Liver (tissue), 9 donors: ENCODE results near the gene OLFML2B. TPM values are rescaled to one million over a fixed set of nuclear protein-coding genes. Genes with fewer than 3 reads are reported as not detected.

Source experiments
- DNase-seq: peaks from one replicate; pipeline ENCODE4 v3.0.0-alpha.2; 2017; ENCODE audit warnings: low spot score
- H3K27ac ChIP-seq, 2 donors: one replicate each; pipeline ENCODE4 v1.7.0; 2013; ENCODE audit warnings: inconsistent platforms in 2 of 2, low read length in 2 of 2, control low read depth in 1 of 2, low read depth in 1 of 2, mild to moderate bottlenecking in 1 of 2
- H3K27me3 ChIP-seq, 4 donors: one replicate each; pipeline versions ENCODE4 v1.6.1 to v1.7.0; 2013; ENCODE audit warnings: low read length in 3 of 4, inconsistent platforms in 1 of 4, mild to moderate bottlenecking in 1 of 4, moderate library complexity in 1 of 4; ENCODE audit not compliant: control insufficient read depth in 4 of 4, insufficient read depth in 4 of 4
- H3K36me3 ChIP-seq, 4 donors: one replicate each; pipeline versions ENCODE4 v1.6.1 to v1.7.0; 2013; ENCODE audit warnings: low read length in 3 of 4, mild to moderate bottlenecking in 3 of 4, low read depth in 1 of 4, moderate library complexity in 1 of 4; ENCODE audit not compliant: control insufficient read depth in 4 of 4, insufficient read depth in 3 of 4
- H3K4me1 ChIP-seq, 4 donors: one replicate each; pipeline versions ENCODE4 v1.6.1 to v1.7.0; 2013; ENCODE audit warnings: low read length in 3 of 4, mild to moderate bottlenecking in 3 of 4, moderate library complexity in 1 of 4; ENCODE audit not compliant: control insufficient read depth in 4 of 4, insufficient read depth in 4 of 4
- H3K4me3 ChIP-seq, 3 donors: one replicate each; pipeline versions ENCODE4 v1.6.1 to v1.7.0; 2013; ENCODE audit warnings: low read length in 3 of 3, control low read depth in 1 of 3, low read depth in 1 of 3, mild to moderate bottlenecking in 1 of 3
- H3K9ac ChIP-seq, 2 donors: one replicate each; pipeline ENCODE4 v1.7.0; 2013; ENCODE audit warnings: low read length in 2 of 2, mild to moderate bottlenecking in 2 of 2, moderate library complexity in 2 of 2, control low read depth in 1 of 2, low read depth in 1 of 2
- H3K9me3 ChIP-seq, 4 donors: one replicate each; pipeline versions ENCODE4 v1.6.1 to v1.7.0; 2013; ENCODE audit warnings: low read length in 3 of 4; ENCODE audit not compliant: control insufficient read depth in 4 of 4
- EGR1 ChIP-seq, 2 donors: IDR thresholded peaks; 2 replicates each; pipeline ENCODE4 v1.6.1; 2016 to 2018; ENCODE audit warnings: antibody characterized with exemption in 2 of 2, low read depth in 2 of 2
- FOXA1 ChIP-seq: IDR thresholded peaks from 2 replicates; pipeline ENCODE4 v1.6.1; 2016; ENCODE audit warnings: antibody characterized with exemption
- FOXA2 ChIP-seq: IDR thresholded peaks from 2 replicates; pipeline ENCODE4 v1.6.1; 2016; ENCODE audit warnings: antibody characterized with exemption
- GABPA ChIP-seq, 2 donors: IDR thresholded peaks in 1 of 2; conservative IDR thresholded peaks in 1 of 2; 2 replicates each; pipeline ENCODE4 v1.6.1; 2016; ENCODE audit warnings: antibody characterized with exemption in 2 of 2, mild to moderate bottlenecking in 1 of 2, moderate library complexity in 1 of 2
- HNF4A ChIP-seq, 2 donors: conservative IDR thresholded peaks; 2 replicates each; pipeline ENCODE4 v1.6.1; 2016; ENCODE audit warnings: antibody characterized with exemption in 2 of 2, mild to moderate bottlenecking in 2 of 2
- HNF4G ChIP-seq: IDR thresholded peaks from 2 replicates; pipeline ENCODE4 v1.6.1; 2016; ENCODE audit warnings: antibody characterized with exemption
- NR2F2 ChIP-seq: IDR thresholded peaks from 2 replicates; pipeline ENCODE4 v1.6.1; 2016; ENCODE audit warnings: antibody characterized with exemption
- RAD21 ChIP-seq, 2 donors: IDR thresholded peaks; 2 replicates each; pipeline ENCODE4 v1.6.1; 2016; ENCODE audit warnings: antibody characterized with exemption in 2 of 2, mild to moderate bottlenecking in 2 of 2
- RXRA ChIP-seq, 2 donors: IDR thresholded peaks; 2 replicates each; pipeline ENCODE4 v1.6.1; 2017 to 2018; ENCODE audit warnings: antibody characterized with exemption in 2 of 2, mild to moderate bottlenecking in 1 of 2
- SP1 ChIP-seq: IDR thresholded peaks from 2 replicates; pipeline ENCODE4 v1.6.1; 2018; ENCODE audit warnings: antibody characterized with exemption, mild to moderate bottlenecking
- TAF1 ChIP-seq: conservative IDR thresholded peaks from 2 replicates; pipeline ENCODE4 v1.6.1; 2016; ENCODE audit warnings: antibody characterized with exemption, mild to moderate bottlenecking
- YY1 ChIP-seq: IDR thresholded peaks from 2 replicates; pipeline ENCODE4 v1.6.1; 2016; ENCODE audit warnings: antibody characterized with exemption, mild to moderate bottlenecking
- WGBS: extraction: QIAGEN DNeasy Blood & Tissue Kit; methylation state at CpG from one replicate; pipeline ENCODE4 v1.1.7; 2013; 5-methylcytosine and 5-hydroxymethylcytosine counted together
- polyA plus RNA-seq, 2 donors: library from polyadenylated mRNA; stranded (reverse) in 1 of 2; unstranded in 1 of 2; fragments of 200-250 nt in 1 of 2; fragments of >200 nt in 1 of 2; fragmentation: Nextera tagmentation in 1 of 2; extraction: Ambion mirVana in 1 of 2; gene quantifications; one replicate each; pipeline versions ENCODE4 v1.2.1 to v1.2.3, GENCODE V29; 2013 to 2015
- total RNA-seq, 2 donors: library from RNA; depleted of rRNA; stranded (reverse); fragments of >200 nt; gene quantifications; one replicate each; pipeline ENCODE4 v1.2.3, GENCODE V29; 2014
- TF ChIP-seq, protein P1 (sequence below): IDR thresholded peaks from 2 replicates; pipeline ENCODE4 v1.6.1; 2016; ENCODE audit warnings: antibody characterized with exemption
- TF ChIP-seq, protein P2 (sequence below): IDR thresholded peaks from 2 replicates; pipeline ENCODE4 v1.6.1; 2016; ENCODE audit warnings: antibody characterized with exemption, mild to moderate bottlenecking
- TF ChIP-seq, protein P3 (sequence below): IDR thresholded peaks from 2 replicates; pipeline ENCODE4 v1.6.1; 2016; ENCODE audit warnings: antibody characterized with exemption
- TF ChIP-seq, protein P4 (sequence below): IDR thresholded peaks from 2 replicates; pipeline ENCODE4 v1.6.1; 2016; ENCODE audit warnings: antibody characterized with exemption
- TF ChIP-seq, protein P5 (sequence below): fragments of 150-350 bp; IDR thresholded peaks from 2 replicates; pipeline ENCODE4 v1.5.1; 2017; ENCODE audit warnings: improper control_type of control experiment, low read depth, low read length; ENCODE audit not compliant: missing input control
- donor health status: healthy.
- donor health status: healthy.
- donor health status: healthy.
- donor health status: healthy.
- donor health status: healthy.

The OLFML2B gene
- total and polyA plus RNA-seq, 4 donors, result 0.54 to 0.84 (median 0.74) TPM

DNA sequence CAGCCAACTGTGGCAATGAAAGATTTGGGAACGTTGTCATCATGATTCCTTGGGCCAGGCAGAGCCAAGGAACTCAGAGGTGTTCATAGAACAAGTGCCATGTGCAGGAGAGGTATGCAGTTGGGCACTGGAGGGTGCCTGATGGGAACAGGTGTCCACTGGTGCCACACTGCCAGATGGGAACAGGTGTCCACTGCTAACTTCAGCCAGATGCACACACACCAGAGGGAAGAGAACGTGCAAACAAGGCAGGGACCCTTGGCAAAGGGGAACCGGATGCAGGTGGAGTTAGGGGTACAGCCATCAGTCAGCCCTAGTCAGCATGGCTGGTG, 13.5 kb downstream of the OLFML2B start:
- Histone ChIP-seq H3K4me3 (no peak overlapping the region), H3K9me3 (peaks cover 0 to 4% (median 0%) of the 10 kb centered on the region in 4 donors), H3K36me3 (no peaks in the 10 kb centered on the region), H3K4me1 (no peaks in the 10 kb centered on the region), H3K27ac (no peak overlapping the region), H3K9ac (no peak overlapping the region), H3K27me3 (no peaks in the 10 kb centered on the region)
- no peak for DNase-seq
- no peak for TF ChIP-seq TAF1
- TF ChIP-seq GABPA (IDR thresholded peaks at IDR 0.05 in 1 of 2, conservative IDR thresholded peaks at IDR 0.05 in 1 of 2), result no peak
- TF ChIP-seq HNF4G, result no peak
- no peak for TF ChIP-seq RXRA (IDR thresholded peaks at IDR 0.05)
- TF ChIP-seq EGR1 (IDR thresholded peaks at IDR 0.05; ENCODE audit: low read depth in 2 of 2), result no peak
- TF ChIP-seq, protein P1, sequence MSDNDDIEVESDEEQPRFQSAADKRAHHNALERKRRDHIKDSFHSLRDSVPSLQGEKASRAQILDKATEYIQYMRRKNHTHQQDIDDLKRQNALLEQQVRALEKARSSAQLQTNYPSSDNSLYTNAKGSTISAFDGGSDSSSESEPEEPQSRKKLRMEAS, result no peak
- 84% methylated on average over 3 of the region's 3 CpGs for WGBS

DNA sequence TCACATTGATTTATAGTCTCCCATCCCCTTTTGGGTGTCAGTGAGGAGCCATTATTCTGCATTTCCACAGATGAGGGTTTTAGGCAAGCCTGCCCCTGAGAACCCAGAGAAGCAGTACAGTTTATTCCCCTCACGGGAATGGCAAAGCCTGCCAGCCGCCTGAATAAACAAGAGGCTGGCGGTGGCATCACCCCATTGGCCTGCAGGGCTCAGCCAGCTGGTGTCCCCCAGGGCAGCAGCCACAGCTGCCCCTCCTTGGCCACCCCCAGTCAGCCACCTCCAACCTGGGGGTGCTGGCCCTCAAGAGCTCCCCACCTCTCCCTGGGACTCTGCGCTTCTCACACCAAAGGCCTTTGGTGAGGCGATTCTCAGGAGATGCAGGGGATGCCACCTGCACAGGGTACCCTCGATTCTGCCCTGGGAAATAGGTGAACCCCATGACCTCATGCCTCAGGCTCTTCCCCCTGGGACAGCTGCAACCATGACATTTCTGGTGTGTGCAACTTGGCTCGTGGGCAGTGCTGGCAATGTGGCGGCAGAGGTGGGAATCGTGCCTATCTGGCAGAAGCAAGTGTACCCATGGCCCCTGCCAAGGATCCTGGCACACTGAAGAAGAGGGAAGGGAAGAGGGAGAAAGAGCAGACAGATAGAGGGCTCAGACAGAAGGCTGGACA, 14.0 kb downstream of the OLFML2B start:
- no peak for DNase-seq

More for the DNA sequence above, 14.0 kb downstream of the OLFML2B start:
- Histone ChIP-seq H3K4me3 (no peak overlapping the region), H3K9me3 (peaks cover 0 to 4% (median 0%) of the 10 kb centered on the region in 4 donors), H3K36me3 (no peaks in the 10 kb centered on the region), H3K9ac (no peak overlapping the region), H3K27me3 (no peaks in the 10 kb centered on the region), H3K27ac (no peak overlapping the region), H3K4me1 (no peaks in the 10 kb centered on the region)
- TF ChIP-seq GABPA (IDR thresholded peaks at IDR 0.05 in 1 of 2, conservative IDR thresholded peaks at IDR 0.05 in 1 of 2), result no peak
- TF ChIP-seq YY1, result no peak
- TF ChIP-seq, protein P2, sequence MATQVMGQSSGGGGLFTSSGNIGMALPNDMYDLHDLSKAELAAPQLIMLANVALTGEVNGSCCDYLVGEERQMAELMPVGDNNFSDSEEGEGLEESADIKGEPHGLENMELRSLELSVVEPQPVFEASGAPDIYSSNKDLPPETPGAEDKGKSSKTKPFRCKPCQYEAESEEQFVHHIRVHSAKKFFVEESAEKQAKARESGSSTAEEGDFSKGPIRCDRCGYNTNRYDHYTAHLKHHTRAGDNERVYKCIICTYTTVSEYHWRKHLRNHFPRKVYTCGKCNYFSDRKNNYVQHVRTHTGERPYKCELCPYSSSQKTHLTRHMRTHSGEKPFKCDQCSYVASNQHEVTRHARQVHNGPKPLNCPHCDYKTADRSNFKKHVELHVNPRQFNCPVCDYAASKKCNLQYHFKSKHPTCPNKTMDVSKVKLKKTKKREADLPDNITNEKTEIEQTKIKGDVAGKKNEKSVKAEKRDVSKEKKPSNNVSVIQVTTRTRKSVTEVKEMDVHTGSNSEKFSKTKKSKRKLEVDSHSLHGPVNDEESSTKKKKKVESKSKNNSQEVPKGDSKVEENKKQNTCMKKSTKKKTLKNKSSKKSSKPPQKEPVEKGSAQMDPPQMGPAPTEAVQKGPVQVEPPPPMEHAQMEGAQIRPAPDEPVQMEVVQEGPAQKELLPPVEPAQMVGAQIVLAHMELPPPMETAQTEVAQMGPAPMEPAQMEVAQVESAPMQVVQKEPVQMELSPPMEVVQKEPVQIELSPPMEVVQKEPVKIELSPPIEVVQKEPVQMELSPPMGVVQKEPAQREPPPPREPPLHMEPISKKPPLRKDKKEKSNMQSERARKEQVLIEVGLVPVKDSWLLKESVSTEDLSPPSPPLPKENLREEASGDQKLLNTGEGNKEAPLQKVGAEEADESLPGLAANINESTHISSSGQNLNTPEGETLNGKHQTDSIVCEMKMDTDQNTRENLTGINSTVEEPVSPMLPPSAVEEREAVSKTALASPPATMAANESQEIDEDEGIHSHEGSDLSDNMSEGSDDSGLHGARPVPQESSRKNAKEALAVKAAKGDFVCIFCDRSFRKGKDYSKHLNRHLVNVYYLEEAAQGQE, result no peak
- TF ChIP-seq RAD21 (IDR thresholded peaks at IDR 0.05), result no peak
- TF ChIP-seq FOXA2, result no peak
- TF ChIP-seq, protein P3, sequence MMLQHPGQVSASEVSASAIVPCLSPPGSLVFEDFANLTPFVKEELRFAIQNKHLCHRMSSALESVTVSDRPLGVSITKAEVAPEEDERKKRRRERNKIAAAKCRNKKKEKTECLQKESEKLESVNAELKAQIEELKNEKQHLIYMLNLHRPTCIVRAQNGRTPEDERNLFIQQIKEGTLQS, result no peak
- TF ChIP-seq, protein P4, sequence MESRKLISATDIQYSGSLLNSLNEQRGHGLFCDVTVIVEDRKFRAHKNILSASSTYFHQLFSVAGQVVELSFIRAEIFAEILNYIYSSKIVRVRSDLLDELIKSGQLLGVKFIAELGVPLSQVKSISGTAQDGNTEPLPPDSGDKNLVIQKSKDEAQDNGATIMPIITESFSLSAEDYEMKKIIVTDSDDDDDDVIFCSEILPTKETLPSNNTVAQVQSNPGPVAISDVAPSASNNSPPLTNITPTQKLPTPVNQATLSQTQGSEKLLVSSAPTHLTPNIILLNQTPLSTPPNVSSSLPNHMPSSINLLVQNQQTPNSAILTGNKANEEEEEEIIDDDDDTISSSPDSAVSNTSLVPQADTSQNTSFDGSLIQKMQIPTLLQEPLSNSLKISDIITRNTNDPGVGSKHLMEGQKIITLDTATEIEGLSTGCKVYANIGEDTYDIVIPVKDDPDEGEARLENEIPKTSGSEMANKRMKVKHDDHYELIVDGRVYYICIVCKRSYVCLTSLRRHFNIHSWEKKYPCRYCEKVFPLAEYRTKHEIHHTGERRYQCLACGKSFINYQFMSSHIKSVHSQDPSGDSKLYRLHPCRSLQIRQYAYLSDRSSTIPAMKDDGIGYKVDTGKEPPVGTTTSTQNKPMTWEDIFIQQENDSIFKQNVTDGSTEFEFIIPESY, result no peak
- no peak for TF ChIP-seq HNF4G
- no peak for TF ChIP-seq SP1
- TF ChIP-seq, protein P5, sequence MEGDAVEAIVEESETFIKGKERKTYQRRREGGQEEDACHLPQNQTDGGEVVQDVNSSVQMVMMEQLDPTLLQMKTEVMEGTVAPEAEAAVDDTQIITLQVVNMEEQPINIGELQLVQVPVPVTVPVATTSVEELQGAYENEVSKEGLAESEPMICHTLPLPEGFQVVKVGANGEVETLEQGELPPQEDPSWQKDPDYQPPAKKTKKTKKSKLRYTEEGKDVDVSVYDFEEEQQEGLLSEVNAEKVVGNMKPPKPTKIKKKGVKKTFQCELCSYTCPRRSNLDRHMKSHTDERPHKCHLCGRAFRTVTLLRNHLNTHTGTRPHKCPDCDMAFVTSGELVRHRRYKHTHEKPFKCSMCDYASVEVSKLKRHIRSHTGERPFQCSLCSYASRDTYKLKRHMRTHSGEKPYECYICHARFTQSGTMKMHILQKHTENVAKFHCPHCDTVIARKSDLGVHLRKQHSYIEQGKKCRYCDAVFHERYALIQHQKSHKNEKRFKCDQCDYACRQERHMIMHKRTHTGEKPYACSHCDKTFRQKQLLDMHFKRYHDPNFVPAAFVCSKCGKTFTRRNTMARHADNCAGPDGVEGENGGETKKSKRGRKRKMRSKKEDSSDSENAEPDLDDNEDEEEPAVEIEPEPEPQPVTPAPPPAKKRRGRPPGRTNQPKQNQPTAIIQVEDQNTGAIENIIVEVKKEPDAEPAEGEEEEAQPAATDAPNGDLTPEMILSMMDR, result no peak
- no peak for TF ChIP-seq HNF4A (conservative IDR thresholded peaks at IDR 0.05)
- TF ChIP-seq FOXA1, result no peak
- TF ChIP-seq NR2F2, result no peak
- no peak for TF ChIP-seq RXRA (IDR thresholded peaks at IDR 0.05)
- TF ChIP-seq, protein P1, result no peak
- 61% methylated on average over 9 of the region's 9 CpGs for WGBS
